Upper lobe of left lung (tissue), 6 donors: ENCODE measurements around the gene SPTLC3. TPM values are rescaled to one million over a fixed set of nuclear protein-coding genes. Genes with fewer than 3 reads are reported as not detected.

ENCODE experiments used
- ATAC-seq, 2 donors: fragments of 200-7000 bp; cut with Tn5 transposase; one replicate each; pipeline ENCODE4 v1.9.1; 2022; ENCODE audit warnings: mild to moderate bottlenecking in 2 of 2, moderate library complexity in 2 of 2; ENCODE audit not compliant: low FRiP score in 2 of 2
- DNase-seq, 2 donors: peaks; one replicate each; pipeline ENCODE4 v3.0.0-alpha.2; 2019 to 2020
- H3K27ac ChIP-seq, 4 donors: fragments of 200-600 bp; sonication (generic); one replicate each; pipeline ENCODE4 v1.5.1; 2016 to 2019
- H3K27me3 ChIP-seq, 4 donors: fragments of 200-600 bp; sonication (generic); one replicate each; pipeline ENCODE4 v1.5.1; 2017 to 2019
- H3K36me3 ChIP-seq, 4 donors: fragments of 200-600 bp; sonication (generic); one replicate each; pipeline ENCODE4 v1.5.1; 2016 to 2019
- H3K4me1 ChIP-seq, 4 donors: fragments of 200-600 bp; sonication (generic); one replicate each; pipeline ENCODE4 v1.5.1; 2018 to 2019
- H3K4me3 ChIP-seq, 4 donors: fragments of 200-600 bp; sonication (generic); one replicate each; pipeline ENCODE4 v1.5.1; 2017 to 2019; ENCODE audit warnings: mild to moderate bottlenecking in 2 of 4, moderate library complexity in 1 of 4
- H3K9me3 ChIP-seq, 4 donors: fragments of 200-600 bp; sonication (generic); one replicate each; pipeline ENCODE4 v1.5.1; 2018 to 2019
- CTCF ChIP-seq, 6 experiments: fragments of 450-650 bp in 4 of 6; fragments of 200-600 bp in 2 of 6; sonication (generic) in 2 of 6; IDR thresholded peaks; one replicate each; pipeline ENCODE4 v1.5.1; 2016 to 2019; ENCODE audit warnings: antibody characterized with exemption in 6 of 6
- EP300 ChIP-seq, 4 donors: sonication (generic); formaldehyde crosslinking; IDR thresholded peaks; one replicate each; pipeline ENCODE4 v1.5.1; 2017; ENCODE audit warnings: antibody characterized with exemption in 4 of 4, control low read depth in 2 of 4
- POLR2A ChIP-seq, 4 donors: fragments of 450-650 bp; IDR thresholded peaks; one replicate each; pipeline ENCODE4 v1.5.1; 2016 to 2017; ENCODE audit warnings: antibody characterized with exemption in 4 of 4, mild to moderate bottlenecking in 2 of 4
- POLR2AphosphoS5 ChIP-seq, 2 donors: sonication (generic); formaldehyde crosslinking; IDR thresholded peaks; one replicate each; pipeline ENCODE4 v1.5.1; 2017; ENCODE audit warnings: antibody characterized with exemption in 2 of 2
- WGBS, 2 donors: methylation state at CpG; one replicate each; pipeline ENCODE4 v1.1.5; 2017 to 2018; 5-methylcytosine and 5-hydroxymethylcytosine counted together
- total RNA-seq, 6 donors: library from RNA; depleted of rRNA in 4 of 6; stranded (reverse); fragments of >200 nt in 4 of 6; gene quantifications; one replicate each; pipeline versions ENCODE4 v1.1.0 to v1.2.1, GENCODE V29; 2016 to 2021
- donor health status: DM: no; HTN: no; CAD: no; lungs with moderate emphysema.
- donor health status: DM: no; HTN: yes; CAD: no; lungs with severe emphysema.

Gene SPTLC3
- total RNA-seq, 6 donors from 2014 or later: 9.0 to 21.7 (median 15.8) TPM

GRCh38 chr20:13130061-13130706, 121.4 kb downstream of the SPTLC3 start:
- TF ChIP-seq CTCF (IDR thresholded peaks at IDR 0.05) (no peak), EP300 (IDR thresholded peaks at IDR 0.05) (no peak), POLR2A (IDR thresholded peaks at IDR 0.05) (no peak), POLR2AphosphoS5 (IDR thresholded peaks at IDR 0.05) (no peak)
- WGBS, 2 donors: 77 to 87% methylated on average over 3 of the region's 3 CpGs
- Histone ChIP-seq H3K36me3 (peaks cover 0 to 9% (median 2%) of the 10 kb centered on the region in 4 donors), H3K27ac (no peak overlapping the region), H3K4me1 (no peaks in the 10 kb centered on the region), H3K27me3 (no peaks in the 10 kb centered on the region), H3K9me3 (no peaks in the 10 kb centered on the region), H3K4me3 (no peak overlapping the region)
- DNase-seq (no peak), ATAC-seq (no peak)

GRCh38 chr20:13130707-13131103, 121.9 kb downstream of the SPTLC3 start:
- H3K27ac ChIP-seq: no peak overlapping the region
- TF ChIP-seq POLR2A (IDR thresholded peaks at IDR 0.05): no peak
- TF ChIP-seq POLR2AphosphoS5 (IDR thresholded peaks at IDR 0.05): no peak
- TF ChIP-seq EP300 (IDR thresholded peaks at IDR 0.05): no peak
- no peak for TF ChIP-seq CTCF (IDR thresholded peaks at IDR 0.05)
- no peak for DNase-seq
- H3K36me3 ChIP-seq: peaks cover 0 to 9% (median 2%) of the 10 kb centered on the region in 4 donors
- no peaks in the 10 kb centered on the region for H3K9me3 ChIP-seq
- no peak overlapping the region for H3K4me3 ChIP-seq
- no peaks in the 10 kb centered on the region for H3K4me1 ChIP-seq
- ATAC-seq: no peak
- 74 to 77% methylated on average over 3 of the region's 3 CpGs for WGBS, 2 donors
- H3K27me3 ChIP-seq: no peaks in the 10 kb centered on the region

GRCh38 chr20:13131688-13132087, 122.9 kb downstream of the SPTLC3 start:
- Histone ChIP-seq H3K4me1 (no peaks in the 10 kb centered on the region), H3K36me3 (peaks cover 0 to 9% (median 2%) of the 10 kb centered on the region in 4 donors), H3K27me3 (no peaks in the 10 kb centered on the region), H3K27ac (no peak overlapping the region), H3K9me3 (no peaks in the 10 kb centered on the region), H3K4me3 (no peak overlapping the region)
- ATAC-seq: peak in 1 of 2 donors; percentile 42
- WGBS, 2 donors: 48 to 65% methylated on average over 3 of the region's 3 CpGs
- TF ChIP-seq POLR2AphosphoS5 (IDR thresholded peaks at IDR 0.05) (no peak), POLR2A (IDR thresholded peaks at IDR 0.05) (no peak), CTCF (IDR thresholded peaks at IDR 0.05) (no peak), EP300 (IDR thresholded peaks at IDR 0.05) (no peak)
- no peak for DNase-seq

GRCh38 chr20:13139459-13140150, 130.8 kb downstream of the SPTLC3 start:
- TF ChIP-seq POLR2AphosphoS5 (IDR thresholded peaks at IDR 0.05) (no peak), CTCF (IDR thresholded peaks at IDR 0.05) (no peak), POLR2A (IDR thresholded peaks at IDR 0.05) (no peak), EP300 (IDR thresholded peaks at IDR 0.05) (no peak)
- DNase-seq (no peak), ATAC-seq (no peak)
- WGBS, 2 donors: 79 to 90% methylated on average over 4 of the region's 4 CpGs
- Histone ChIP-seq H3K27ac (no peak overlapping the region), H3K4me3 (no peak overlapping the region), H3K4me1 (no peaks in the 10 kb centered on the region), H3K27me3 (no peaks in the 10 kb centered on the region), H3K9me3 (no peaks in the 10 kb centered on the region), H3K36me3 (no peaks in the 10 kb centered on the region)
